GM12878 (cell line): Measurements from ENCODE around the gene ITGA1.

Experiments
- CREB1 ChIP-seq: IDR thresholded peaks from 2 replicates; pipeline ENCODE4 v1.6.1; 2012; ENCODE audit warnings: low read depth, mild to moderate bottlenecking, inconsistent platforms
- POLR2AphosphoS5 ChIP-seq: IDR thresholded peaks from 2 replicates; pipeline ENCODE4 v1.6.1; 2011; ENCODE audit warnings: mild to moderate bottlenecking, low read length, inconsistent platforms

- no peak for TF ChIP-seq CREB1
- no peak for TF ChIP-seq POLR2AphosphoS5
Measured at GRCh38 chr5:52844885-52845284, 57.2 kb downstream of the ITGA1 start.
